Stimulated activated CD8-positive, alpha-beta memory T cell treated with anti-CD3 and anti-CD28 coated beads, Interleukin-2, amount 100 ng/mL, for 48 hours (primary cell): ENCODE measurements around the gene VAV1.

Experiments
- DNase-seq, 2 donors: peaks; one replicate each; pipeline ENCODE4 v3.0.0-alpha.2; 2020; ENCODE audit warnings: low read depth in 2 of 2

The VAV1 gene

GRCh38 chr19:6891761-6892385 is 119.4 kb downstream of the VAV1 start:
- no peak for DNase-seq

GRCh38 chr19:6894313-6894712 is 121.8 kb downstream of the VAV1 start:
- DNase-seq, result no peak

GRCh38 chr19:6903446-6903845 is 130.9 kb downstream of the VAV1 start:
- DNase-seq, result no peak

GRCh38 chr19:6906559-6907060 is 134.1 kb downstream of the VAV1 start:
- no peak for DNase-seq
